Measurements from ENCODE around the gene MYH7B. TPM values are rescaled to one million over a fixed set of nuclear protein-coding genes. Genes with fewer than 3 reads are reported as not detected.

Gene MYH7B
- total RNA-seq, 1 experiment from 2014 or later: 0.34 TPM

DNA sequence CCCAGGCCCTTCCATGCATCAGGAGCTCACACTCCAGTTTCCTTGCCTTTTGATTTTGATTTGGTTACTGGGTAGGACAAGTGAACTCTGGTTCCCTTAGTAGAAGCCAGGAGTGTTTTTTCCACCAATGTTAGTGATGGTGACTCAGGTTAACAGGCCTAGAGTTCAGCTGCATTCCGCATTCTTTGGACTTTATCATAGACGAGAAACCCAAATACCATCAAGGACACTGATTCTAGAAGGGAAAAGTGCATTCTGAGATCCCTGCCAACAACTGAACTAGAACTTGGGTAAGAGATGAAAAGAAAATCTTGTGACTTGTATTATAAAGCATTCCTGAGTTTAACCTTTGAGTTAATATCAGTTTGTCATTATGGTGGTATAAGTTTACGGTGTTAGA lies 9.0 kb upstream of the MYH7B start:
- H3K27me3 ChIP-seq (replicated peaks; ENCODE audit: insufficient read depth, low read depth, low read length, poor library complexity): no peaks in the 10 kb centered on the region
- H3K4me3 ChIP-seq (ENCODE audit: low read depth, low read length, poor library complexity, severe bottlenecking): no peak overlapping the region
- intact Hi-C loops (cut with micrococcal nuclease; ENCODE audit: unreplicated experiment): no loop called here
- TF ChIP-seq, protein P1, sequence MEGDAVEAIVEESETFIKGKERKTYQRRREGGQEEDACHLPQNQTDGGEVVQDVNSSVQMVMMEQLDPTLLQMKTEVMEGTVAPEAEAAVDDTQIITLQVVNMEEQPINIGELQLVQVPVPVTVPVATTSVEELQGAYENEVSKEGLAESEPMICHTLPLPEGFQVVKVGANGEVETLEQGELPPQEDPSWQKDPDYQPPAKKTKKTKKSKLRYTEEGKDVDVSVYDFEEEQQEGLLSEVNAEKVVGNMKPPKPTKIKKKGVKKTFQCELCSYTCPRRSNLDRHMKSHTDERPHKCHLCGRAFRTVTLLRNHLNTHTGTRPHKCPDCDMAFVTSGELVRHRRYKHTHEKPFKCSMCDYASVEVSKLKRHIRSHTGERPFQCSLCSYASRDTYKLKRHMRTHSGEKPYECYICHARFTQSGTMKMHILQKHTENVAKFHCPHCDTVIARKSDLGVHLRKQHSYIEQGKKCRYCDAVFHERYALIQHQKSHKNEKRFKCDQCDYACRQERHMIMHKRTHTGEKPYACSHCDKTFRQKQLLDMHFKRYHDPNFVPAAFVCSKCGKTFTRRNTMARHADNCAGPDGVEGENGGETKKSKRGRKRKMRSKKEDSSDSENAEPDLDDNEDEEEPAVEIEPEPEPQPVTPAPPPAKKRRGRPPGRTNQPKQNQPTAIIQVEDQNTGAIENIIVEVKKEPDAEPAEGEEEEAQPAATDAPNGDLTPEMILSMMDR (conservative IDR thresholded peaks at IDR 0.05; ENCODE audit: low read depth, low read length): no peak
- no peak for TF ChIP-seq EZH2 (IDR thresholded peaks at IDR 0.05; ENCODE audit: borderline replicate concordance, low read depth, low read length, poor library complexity, severe bottlenecking)
- BruUV-seq (replicated peaks): no TSS peak
- H3K27ac ChIP-seq (ENCODE audit: low read depth, low read length, poor library complexity, severe bottlenecking): no peak overlapping the region
- H3K4me1 ChIP-seq (ENCODE audit: insufficient read depth, low read length, poor library complexity, severe bottlenecking): no peaks in the 10 kb centered on the region
- H3K9me3 ChIP-seq (ENCODE audit: low read depth, low read length, poor library complexity, severe bottlenecking): no peaks in the 10 kb centered on the region
- ChIA-PET CTCF (interaction anchor here (0.5 kb wide), 1 partner anchor 150 kb away, joined by 9 read pairs; no protein-coding TSS in a partner anchor), POLR2A (ENCODE audit: low non-redundant PET) (no interaction called here)
- no peak for DNase-seq (ENCODE audit: low spot score)
- peaks cover 37% of the 10 kb centered on the region for H3K36me3 ChIP-seq (ENCODE audit: insufficient read depth, low read length, poor library complexity, severe bottlenecking)

DNA sequence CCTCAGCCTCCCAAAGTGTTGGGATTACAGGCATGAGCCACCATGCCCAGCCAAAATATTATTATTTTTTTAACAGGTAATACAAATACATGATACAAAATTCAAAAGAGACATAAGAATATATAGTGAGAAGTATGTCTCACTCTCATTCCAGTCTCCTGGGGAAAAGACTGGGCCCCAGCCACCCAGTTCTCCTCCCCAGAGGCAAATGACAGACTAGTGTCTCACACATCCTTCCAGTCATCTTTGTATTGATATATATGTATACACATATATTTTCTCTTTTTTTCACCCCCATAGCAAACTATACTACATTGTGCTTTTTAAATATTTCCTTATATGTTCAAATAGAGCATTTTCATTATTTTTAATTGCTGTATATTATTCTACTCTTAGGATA lies 8.3 kb upstream of the MYH7B start:
- Histone ChIP-seq H3K4me1 (ENCODE audit: insufficient read depth, low read length, poor library complexity, severe bottlenecking) (no peaks in the 10 kb centered on the region), H3K9me3 (ENCODE audit: low read depth, low read length, poor library complexity, severe bottlenecking) (no peaks in the 10 kb centered on the region), H3K36me3 (ENCODE audit: insufficient read depth, low read length, poor library complexity, severe bottlenecking) (peaks cover 31% of the 10 kb centered on the region), H3K27ac (ENCODE audit: low read depth, low read length, poor library complexity, severe bottlenecking) (no peak overlapping the region), H3K4me3 (ENCODE audit: low read depth, low read length, poor library complexity, severe bottlenecking) (no peak overlapping the region), H3K27me3 (replicated peaks; ENCODE audit: insufficient read depth, low read depth, low read length, poor library complexity) (no peaks in the 10 kb centered on the region)
- CTCF ChIA-PET: no interaction called here
- no TSS peak for BruUV-seq (replicated peaks)
- POLR2A ChIA-PET (ENCODE audit: low non-redundant PET): no interaction called here
- DNase-seq (ENCODE audit: low spot score): no peak
- intact Hi-C loops (cut with micrococcal nuclease; ENCODE audit: unreplicated experiment): no loop called here
- TF ChIP-seq EZH2 (IDR thresholded peaks at IDR 0.05; ENCODE audit: borderline replicate concordance, low read depth, low read length, poor library complexity, severe bottlenecking): no peak

DNA sequence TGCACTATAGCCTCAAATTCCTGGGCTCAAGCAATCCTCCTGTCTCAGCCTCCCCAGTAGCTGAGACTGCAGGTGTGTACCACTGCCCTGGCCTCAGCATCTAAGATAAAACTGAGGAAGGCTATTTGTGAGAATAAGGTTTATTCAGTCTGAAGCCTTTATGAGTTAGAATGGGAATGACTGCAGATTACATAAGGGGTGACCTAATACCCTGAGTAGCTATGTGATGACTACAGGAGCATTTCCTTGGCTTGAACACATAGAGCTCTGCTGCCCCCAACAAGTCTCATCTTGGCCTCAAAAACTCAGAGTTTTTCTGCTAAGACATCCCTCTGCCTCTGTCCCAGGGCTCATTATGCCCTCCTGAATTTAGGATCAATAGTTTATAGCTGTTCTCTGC lies 7.6 kb upstream of the MYH7B start:
- H3K36me3 ChIP-seq (ENCODE audit: insufficient read depth, low read length, poor library complexity, severe bottlenecking): peaks cover 30% of the 10 kb centered on the region

More for the DNA sequence above, 7.6 kb upstream of the MYH7B start:
- POLR2A ChIA-PET (ENCODE audit: low non-redundant PET): no interaction called here
- peaks cover 5% of the 10 kb centered on the region for H3K4me1 ChIP-seq (ENCODE audit: insufficient read depth, low read length, poor library complexity, severe bottlenecking)
- BruUV-seq (replicated peaks): no TSS peak
- no peak overlapping the region for H3K27ac ChIP-seq (ENCODE audit: low read depth, low read length, poor library complexity, severe bottlenecking)
- TF ChIP-seq, protein P1 (conservative IDR thresholded peaks at IDR 0.05; ENCODE audit: low read depth, low read length): no peak
- TF ChIP-seq EZH2 (IDR thresholded peaks at IDR 0.05; ENCODE audit: borderline replicate concordance, low read depth, low read length, poor library complexity, severe bottlenecking): no peak
- no peak overlapping the region for H3K4me3 ChIP-seq (ENCODE audit: low read depth, low read length, poor library complexity, severe bottlenecking)
- CTCF ChIA-PET: interaction anchor here (0.7 kb wide), 1 partner anchor 74 kb away, joined by 4 read pairs; no protein-coding TSS in a partner anchor
- no peaks in the 10 kb centered on the region for H3K9me3 ChIP-seq (ENCODE audit: low read depth, low read length, poor library complexity, severe bottlenecking)
- DNase-seq (ENCODE audit: low spot score): no peak
- intact Hi-C loops (cut with micrococcal nuclease; ENCODE audit: unreplicated experiment): no loop called here
- no peaks in the 10 kb centered on the region for H3K27me3 ChIP-seq (replicated peaks; ENCODE audit: insufficient read depth, low read depth, low read length, poor library complexity)
